Measurements from ENCODE around the gene EN1. TPM values are rescaled to one million over a fixed set of nuclear protein-coding genes. Genes with fewer than 3 reads are reported as not detected.

EN1 gene
- total and polyA plus RNA-seq, 2 experiments from 2014 or later, result 0.43 to 1.3 TPM

GRCh38 chr2:118843483-118844132 lies 3.8 kb downstream of the EN1 start:
- peak; percentile 39 for TF ChIP-seq EZH2 (IDR thresholded peaks at IDR 0.05; ENCODE audit: borderline replicate concordance)
- peak; percentile 12 for TF ChIP-seq EZH2phosphoT487 (IDR thresholded peaks at IDR 0.05; ENCODE audit: low read depth, severe bottlenecking, unreplicated experiment)
- no peak for TF ChIP-seq CTCF (IDR thresholded peaks at IDR 0.05; ENCODE audit: poor library complexity)
- WGBS (ENCODE audit: low lambda C conversion rate, missing lambda C conversion rate), result 26% methylated on average over 9 of the region's 10 CpGs
- no peaks in the 10 kb centered on the region for H3K79me2 ChIP-seq

GRCh38 chr2:118842661-118843482 lies 4.6 kb downstream of the EN1 start:
- no peak for DNase-seq (ENCODE audit: low spot score)
- no peak overlapping the region for H3K27ac ChIP-seq
- TF ChIP-seq CTCF (IDR thresholded peaks at IDR 0.05; ENCODE audit: poor library complexity), result no peak
- TF ChIP-seq EZH2 (IDR thresholded peaks at IDR 0.05; ENCODE audit: borderline replicate concordance), result peak; percentile 49
- peak; percentile 85 for TF ChIP-seq EZH2phosphoT487 (IDR thresholded peaks at IDR 0.05; ENCODE audit: low read depth, severe bottlenecking, unreplicated experiment)
- H3K4me2 ChIP-seq, result peak overlapping the region; percentile 69
- peaks cover 95% of the 10 kb centered on the region for H3K27me3 ChIP-seq
- H2AFZ ChIP-seq, result peak overlapping the region; percentile 31
- H3K9me2 ChIP-seq (replicated peaks; ENCODE audit: insufficient read depth), result no peaks in the 10 kb centered on the region
- peaks cover 17% of the 10 kb centered on the region for H3K4me1 ChIP-seq (ENCODE audit: insufficient read depth)
- H3K4me3 ChIP-seq, result no peak overlapping the region
- H3K9me3 ChIP-seq (ENCODE audit: low read depth), result no peaks in the 10 kb centered on the region
- no peaks in the 10 kb centered on the region for H3K36me3 ChIP-seq (replicated peaks; ENCODE audit: insufficient read depth, low read depth)
- no peaks in the 10 kb centered on the region for H3K79me2 ChIP-seq
- 10% methylated on average over 43 of the region's 60 CpGs for whole genome bisulfite sequencing (ENCODE audit: low lambda C conversion rate, missing lambda C conversion rate)
- H4K20me1 ChIP-seq (ENCODE audit: insufficient read depth, poor library complexity, severe bottlenecking), result no peaks in the 10 kb centered on the region

More at GRCh38 chr2:118843483-118844132, 3.8 kb downstream of the EN1 start:
- no peak overlapping the region for H2AFZ ChIP-seq
- no peaks in the 10 kb centered on the region for H3K9me3 ChIP-seq (ENCODE audit: low read depth)
- H3K27me3 ChIP-seq, result peaks cover 95% of the 10 kb centered on the region
- H3K27ac ChIP-seq, result no peak overlapping the region
- H3K36me3 ChIP-seq (replicated peaks; ENCODE audit: insufficient read depth, low read depth), result no peaks in the 10 kb centered on the region
- H3K4me1 ChIP-seq (ENCODE audit: insufficient read depth), result peaks cover 20% of the 10 kb centered on the region
- no peaks in the 10 kb centered on the region for H4K20me1 ChIP-seq (ENCODE audit: insufficient read depth, poor library complexity, severe bottlenecking)
- no peak for DNase-seq (ENCODE audit: low spot score)
- no peaks in the 10 kb centered on the region for H3K9me2 ChIP-seq (replicated peaks; ENCODE audit: insufficient read depth)
- no peak overlapping the region for H3K4me3 ChIP-seq
- no peak overlapping the region for H3K4me2 ChIP-seq

GRCh38 chr2:118841828-118842461 lies 5.5 kb downstream of the EN1 start:
- 13% methylated on average over 47 of the region's 47 CpGs for WGBS (ENCODE audit: low lambda C conversion rate, missing lambda C conversion rate)
- Histone ChIP-seq H2AFZ (peak overlapping the region; percentile 49), H3K27ac (no peak overlapping the region), H3K4me2 (peak overlapping the region; percentile 69), H3K27me3 (peaks cover 95% of the 10 kb centered on the region), H3K79me2 (no peaks in the 10 kb centered on the region), H3K9me3 (ENCODE audit: low read depth) (no peaks in the 10 kb centered on the region), H3K4me1 (ENCODE audit: insufficient read depth) (peaks cover 9% of the 10 kb centered on the region), H3K4me3 (no peak overlapping the region), H4K20me1 (ENCODE audit: insufficient read depth, poor library complexity, severe bottlenecking) (no peaks in the 10 kb centered on the region), H3K36me3 (replicated peaks; ENCODE audit: insufficient read depth, low read depth) (no peaks in the 10 kb centered on the region), H3K9me2 (replicated peaks; ENCODE audit: insufficient read depth) (no peaks in the 10 kb centered on the region)
- no peak for DNase-seq (ENCODE audit: low spot score)
- TF ChIP-seq EZH2phosphoT487 (IDR thresholded peaks at IDR 0.05; ENCODE audit: low read depth, severe bottlenecking, unreplicated experiment), result peak; percentile 51
- no peak for TF ChIP-seq CTCF (IDR thresholded peaks at IDR 0.05; ENCODE audit: poor library complexity)
- peak; percentile 98 for TF ChIP-seq EZH2 (IDR thresholded peaks at IDR 0.05; ENCODE audit: borderline replicate concordance)

Measured in hepatocyte (in vitro differentiated cells).